Coronary artery (tissue), 2 donors: ENCODE measurements around the gene IFT25.
"Not testable (repeated sequence)": the region's sequence is repeated elsewhere in the genome, so short reads cannot be mapped to it uniquely, and the experiment has no call there.

Experiments
- DNase-seq: peaks from one replicate; pipeline ENCODE4 v3.0.0-alpha.2; 2017; ENCODE audit warnings: low spot score
- H3K27ac ChIP-seq, 2 donors: fragments of 200-600 bp; sonication (generic); one replicate each; pipeline ENCODE4 v1.5.1; 2016 to 2019
- H3K4me3 ChIP-seq: fragments of 200-600 bp; sonication (generic); 2 replicates; pipeline ENCODE4 v1.5.1; 2016; ENCODE audit warnings: mild to moderate bottlenecking, moderate library complexity
- CTCF ChIP-seq: fragments of 200-600 bp; sonication (generic); IDR thresholded peaks from one replicate; pipeline ENCODE4 v1.5.1; 2019; ENCODE audit warnings: antibody characterized with exemption

Gene IFT25

DNA sequence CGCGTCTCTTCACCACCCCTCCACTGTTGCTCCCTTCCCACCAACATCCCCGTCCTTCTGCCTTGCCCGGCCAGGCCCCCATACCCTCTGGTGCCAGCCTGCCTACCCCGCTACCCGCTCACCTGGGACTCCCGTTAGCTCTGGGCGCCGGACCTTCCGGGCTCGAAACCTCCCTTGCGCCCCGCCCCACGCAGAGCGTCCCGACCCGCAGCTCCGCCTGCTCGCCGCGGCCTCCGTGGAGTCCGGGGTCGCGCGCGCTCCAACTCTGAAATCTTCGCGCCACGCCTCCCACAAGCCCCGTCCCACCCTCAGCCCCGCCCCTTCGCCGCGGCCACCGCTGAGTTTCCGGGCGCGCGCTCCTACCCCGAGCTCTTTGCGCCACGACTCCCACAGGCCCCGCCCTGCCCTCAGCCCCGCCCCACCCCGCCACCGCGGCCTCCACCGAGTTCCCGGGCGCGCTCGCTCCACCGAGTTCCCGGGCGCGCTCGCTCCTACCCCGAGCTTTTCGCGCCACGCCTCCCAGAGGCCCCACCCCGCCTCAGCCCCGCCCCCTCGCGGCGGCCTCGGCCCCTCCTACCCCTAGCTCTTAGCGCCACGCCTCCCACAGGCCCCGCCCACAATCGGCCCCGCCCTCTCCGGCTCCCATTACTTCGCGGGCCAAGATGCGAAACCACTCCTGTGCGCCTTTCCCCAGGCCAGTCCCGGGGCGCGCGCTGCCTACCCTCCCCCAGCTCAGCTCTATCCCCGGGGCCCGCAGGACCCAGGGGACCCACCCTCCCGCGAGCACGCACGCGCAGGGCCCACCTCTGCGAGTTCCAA is at the start of gene IFT25:
Gene IFT25, minus strand, starts transcription at position 267 of the 819 bp plus-strand sequence. CDS start 5,617 bp downstream, outside the sequence.
- peak within 1 kb of the TSS; percentile 96 for H3K4me3 ChIP-seq
- TF ChIP-seq CTCF = no peak
- DNase-seq = peak; percentile 98
- H3K27ac ChIP-seq = peak within 1 kb of the TSS; percentile 64 to 90

DNA sequence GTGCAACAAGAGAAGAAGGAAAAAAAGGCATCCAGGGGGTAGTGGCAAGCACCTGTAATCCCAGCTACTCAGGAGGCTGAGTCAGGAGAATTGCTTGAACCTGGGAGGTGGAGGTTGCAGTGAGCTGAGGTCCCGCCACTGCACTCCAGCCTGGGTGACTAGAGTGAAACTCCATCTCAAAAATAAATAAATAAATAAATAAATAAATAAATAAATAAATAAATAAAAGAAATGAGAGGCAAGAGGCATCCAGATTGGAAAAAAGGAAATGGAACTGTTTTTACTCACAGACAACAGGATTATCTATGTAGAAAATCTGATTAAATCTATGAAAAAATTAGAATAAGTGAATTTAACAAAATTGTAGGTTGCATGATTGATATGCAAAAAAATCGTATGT is 49.0 kb upstream of the IFT25 start:
- DNase-seq, H3K4me3 ChIP-seq, H3K27ac ChIP-seq: not testable (repeated sequence)

GRCh38 chr1:53992085-53992874 is 46.8 kb upstream of the IFT25 start:
- H3K27ac ChIP-seq = no peak overlapping the region
- DNase-seq = no peak

GRCh38 chr1:53987880-53988279 is 42.4 kb upstream of the IFT25 start:
- no peak for TF ChIP-seq CTCF

More at GRCh38 chr1:53992085-53992874, 46.8 kb upstream of the IFT25 start:
- TF ChIP-seq CTCF = no peak
- H3K4me3 ChIP-seq = no peak overlapping the region

GRCh38 chr1:53986458-53986857 is 41.0 kb upstream of the IFT25 start:
- Histone ChIP-seq H3K4me3 (no peak overlapping the region), H3K27ac (no peak overlapping the region)
- TF ChIP-seq CTCF = no peak
- no peak for DNase-seq

More at GRCh38 chr1:53987880-53988279, 42.4 kb upstream of the IFT25 start:
- no peak for DNase-seq
- Histone ChIP-seq H3K27ac (no peak overlapping the region), H3K4me3 (no peak overlapping the region)

- Histone ChIP-seq H3K4me3 (no peak overlapping the region), H3K27ac (no peak overlapping the region)
- TF ChIP-seq CTCF = no peak
- no peak for DNase-seq
Observed at GRCh38 chr1:53984726-53985125, 39.2 kb upstream of the IFT25 start.

DNA sequence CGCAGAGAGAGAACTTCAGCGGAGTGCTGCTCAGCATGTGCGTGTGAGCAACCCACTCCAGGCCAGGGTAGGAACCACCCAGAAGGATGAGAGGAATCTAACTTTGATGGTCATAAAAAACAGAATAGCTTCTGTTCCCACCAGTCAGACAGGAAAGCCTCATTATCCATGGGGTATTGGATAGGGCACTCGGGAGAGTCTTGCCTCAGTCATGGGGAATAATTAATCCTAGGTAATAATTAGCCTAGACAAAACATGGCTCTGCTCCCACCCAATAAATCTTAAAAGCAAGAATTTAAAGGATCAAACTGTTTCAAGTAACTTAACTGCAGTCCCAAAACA is 37.2 kb upstream of the IFT25 start:
- no peak for DNase-seq
- TF ChIP-seq CTCF = no peak
- H3K27ac ChIP-seq = no peak overlapping the region
- H3K4me3 ChIP-seq = peak overlapping the region; percentile 53
